HEK293T (cell line): ENCODE data around the gene ORC6.

Source experiments
- ARNT ChIP-seq: fragments of 450-650 bp; IDR thresholded peaks from 2 replicates; pipeline ENCODE4 v1.6.1; 2017; ENCODE audit warnings: mild to moderate bottlenecking
- BHLHE40 ChIP-seq: fragments of 450-650 bp; IDR thresholded peaks from 2 replicates; pipeline ENCODE4 v1.6.1; 2016; ENCODE audit warnings: mild to moderate bottlenecking, moderate library complexity, borderline replicate concordance
- ELF4 ChIP-seq: fragments of 450-650 bp; IDR thresholded peaks from 2 replicates; pipeline ENCODE4 v1.6.1; 2017; ENCODE audit warnings: antibody characterized with exemption
- FOXA1 ChIP-seq: fragments of 450-650 bp; IDR thresholded peaks from 2 replicates; pipeline ENCODE4 v1.6.1; 2016; ENCODE audit warnings: mild to moderate bottlenecking
- FOXK2 ChIP-seq: fragments of 450-650 bp; IDR thresholded peaks from 2 replicates; pipeline ENCODE4 v1.6.1; 2016; ENCODE audit warnings: mild to moderate bottlenecking
- FOXM1 ChIP-seq: fragments of 450-650 bp; IDR thresholded peaks from 2 replicates; pipeline ENCODE4 v1.6.1; 2017; ENCODE audit warnings: mild to moderate bottlenecking, borderline replicate concordance
- HDGF ChIP-seq: fragments of 450-650 bp; IDR thresholded peaks from 2 replicates; pipeline ENCODE4 v1.6.1; 2017; ENCODE audit warnings: antibody characterized with exemption, borderline replicate concordance
- L3MBTL2 ChIP-seq: fragments of 450-650 bp; conservative IDR thresholded peaks from 2 replicates; pipeline ENCODE4 v1.6.1; 2016; ENCODE audit warnings: mild to moderate bottlenecking
- LEF1 ChIP-seq: fragments of 450-650 bp; IDR thresholded peaks from 2 replicates; pipeline ENCODE4 v1.6.1; 2017; ENCODE audit warnings: mild to moderate bottlenecking, borderline replicate concordance
- PKNOX1 ChIP-seq: fragments of 450-650 bp; IDR thresholded peaks from 2 replicates; pipeline ENCODE4 v1.6.1; 2016
- SP1 ChIP-seq: fragments of 450-650 bp; IDR thresholded peaks from 2 replicates; pipeline ENCODE4 v1.6.1; 2017
- SUZ12 ChIP-seq: fragments of 450-650 bp; IDR thresholded peaks from 2 replicates; pipeline ENCODE4 v1.6.1; 2016; ENCODE audit warnings: mild to moderate bottlenecking
- TARDBP ChIP-seq: fragments of 450-650 bp; IDR thresholded peaks from 2 replicates; pipeline ENCODE4 v1.6.1; 2016

GRCh38 chr16:46727630-46728029 lies 38.2 kb downstream of the ORC6 start:
- TF ChIP-seq FOXK2 (no peak), SP1 (no peak), BHLHE40 (no peak), ELF4 (no peak), HDGF (no peak), TARDBP (no peak), FOXM1 (no peak), LEF1 (no peak), ARNT (no peak), L3MBTL2 (no peak), PKNOX1 (no peak), FOXA1 (no peak), SUZ12 (no peak)
